BJ (cell line): ENCODE measurements around the gene FRYL. TPM values are rescaled to one million over a fixed set of nuclear protein-coding genes. Genes with fewer than 3 reads are reported as not detected.
"Not testable (repeated sequence)": the region's sequence is repeated elsewhere in the genome, so short reads cannot be mapped to it uniquely, and the experiment has no call there.

ENCODE experiments used
- CTCF ChIA-PET: fragments of 350-600 bp; formaldehyde crosslinking; extraction: SDS; loops from one replicate; lab custom pipeline; 2021; ENCODE audit warnings: antibody characterized with exemption, inconsistent platforms; lab: Yijun Ruan, JAX
- POLR2A ChIA-PET: fragments of 300-600 bp; sonication (Branson Sonifier 250); formaldehyde crosslinking; extraction: SDS; loops from one replicate; lab custom pipeline; 2021; ENCODE audit warnings: antibody characterized with exemption; lab: Charles Lee
- DNase-seq: peaks from one replicate; pipeline ENCODE4 v3.0.0-alpha.2; 2011; ENCODE audit warnings: low read depth
- H3K27me3 ChIP-seq: 2 replicates; pipeline ENCODE4 v1.6.0; 2011; ENCODE audit warnings: low read length; ENCODE audit not compliant: control insufficient read depth, insufficient read depth
- H3K36me3 ChIP-seq: 2 replicates; pipeline ENCODE4 v1.5.1; 2011; ENCODE audit warnings: low read length; ENCODE audit not compliant: control insufficient read depth, insufficient read depth
- H3K4me3 ChIP-seq: 2 replicates; pipeline ENCODE4 v1.5.1; 2011; ENCODE audit warnings: low read depth, mild to moderate bottlenecking, control low read depth, low read length
- polyA plus RNA-seq: library from polyadenylated mRNA; depleted of rRNA; stranded (reverse); fragments of >200 nt; gene quantifications from 2 replicates; pipeline ENCODE4 v1.2.3, GENCODE V29; 2011
- TF ChIP-seq, protein P1 (sequence below): IDR thresholded peaks from 2 replicates; pipeline ENCODE4 v1.5.1; 2011; ENCODE audit warnings: low read depth, mild to moderate bottlenecking, control low read depth, inconsistent platforms, low read length, moderate library complexity; ENCODE audit not compliant: insufficient read depth

Gene FRYL
- polyA plus RNA-seq, 1 experiment = 12.6 TPM

DNA sequence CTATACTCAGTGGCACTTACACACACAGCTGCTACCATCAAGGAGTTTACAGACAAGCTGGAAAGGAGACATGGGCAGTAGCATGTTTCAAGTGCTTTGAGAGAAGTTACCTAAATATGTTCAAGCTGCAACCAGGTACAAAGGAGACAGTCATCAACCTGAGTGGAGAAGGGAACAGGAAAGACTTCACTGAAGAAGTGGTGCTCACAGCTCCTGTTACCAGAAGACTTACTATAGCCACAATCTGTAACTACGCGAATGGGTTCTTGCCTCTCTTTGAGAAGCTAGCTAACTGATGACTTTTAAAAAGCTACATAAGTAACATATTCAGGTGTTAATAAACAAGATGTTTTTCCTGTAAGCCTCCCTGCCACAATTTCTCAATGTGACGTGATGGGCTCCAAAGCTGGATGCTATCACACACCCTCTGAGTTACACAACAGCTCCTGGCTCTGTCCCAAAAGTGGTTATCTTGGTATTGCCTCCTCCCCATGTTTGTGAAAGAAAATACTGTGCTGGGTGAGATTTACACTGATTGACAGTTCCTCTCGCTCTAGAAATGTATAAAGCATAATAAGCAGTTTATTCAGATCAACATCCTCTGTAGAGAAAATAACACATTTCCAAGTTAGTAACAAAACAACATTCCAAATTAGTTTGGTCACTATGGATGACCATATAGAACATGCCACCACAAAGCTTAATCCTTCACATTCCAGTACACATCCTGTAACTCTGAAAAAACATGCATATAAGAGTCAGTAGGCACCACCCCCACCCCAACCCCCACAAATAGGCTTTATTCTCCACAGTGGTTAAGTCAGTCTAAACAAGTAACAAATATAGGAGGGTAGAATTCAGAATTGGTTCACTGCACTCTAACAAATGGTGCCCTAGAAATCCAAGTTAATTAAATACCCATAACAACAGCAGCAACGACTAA is 81.8 kb downstream of the FRYL start:
- DNase-seq = no peak
- POLR2A ChIA-PET = no interaction called here
- Histone ChIP-seq H3K4me3 (no peak overlapping the region), H3K36me3 (no peaks in the 10 kb centered on the region), H3K27me3 (no peaks in the 10 kb centered on the region)
- CTCF ChIA-PET = interaction anchor here (0.9 kb wide), 1 partner anchor 54 kb away, joined by 3 read pairs; no protein-coding TSS in a partner anchor
- TF ChIP-seq, protein P1, sequence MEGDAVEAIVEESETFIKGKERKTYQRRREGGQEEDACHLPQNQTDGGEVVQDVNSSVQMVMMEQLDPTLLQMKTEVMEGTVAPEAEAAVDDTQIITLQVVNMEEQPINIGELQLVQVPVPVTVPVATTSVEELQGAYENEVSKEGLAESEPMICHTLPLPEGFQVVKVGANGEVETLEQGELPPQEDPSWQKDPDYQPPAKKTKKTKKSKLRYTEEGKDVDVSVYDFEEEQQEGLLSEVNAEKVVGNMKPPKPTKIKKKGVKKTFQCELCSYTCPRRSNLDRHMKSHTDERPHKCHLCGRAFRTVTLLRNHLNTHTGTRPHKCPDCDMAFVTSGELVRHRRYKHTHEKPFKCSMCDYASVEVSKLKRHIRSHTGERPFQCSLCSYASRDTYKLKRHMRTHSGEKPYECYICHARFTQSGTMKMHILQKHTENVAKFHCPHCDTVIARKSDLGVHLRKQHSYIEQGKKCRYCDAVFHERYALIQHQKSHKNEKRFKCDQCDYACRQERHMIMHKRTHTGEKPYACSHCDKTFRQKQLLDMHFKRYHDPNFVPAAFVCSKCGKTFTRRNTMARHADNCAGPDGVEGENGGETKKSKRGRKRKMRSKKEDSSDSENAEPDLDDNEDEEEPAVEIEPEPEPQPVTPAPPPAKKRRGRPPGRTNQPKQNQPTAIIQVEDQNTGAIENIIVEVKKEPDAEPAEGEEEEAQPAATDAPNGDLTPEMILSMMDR = no peak

DNA sequence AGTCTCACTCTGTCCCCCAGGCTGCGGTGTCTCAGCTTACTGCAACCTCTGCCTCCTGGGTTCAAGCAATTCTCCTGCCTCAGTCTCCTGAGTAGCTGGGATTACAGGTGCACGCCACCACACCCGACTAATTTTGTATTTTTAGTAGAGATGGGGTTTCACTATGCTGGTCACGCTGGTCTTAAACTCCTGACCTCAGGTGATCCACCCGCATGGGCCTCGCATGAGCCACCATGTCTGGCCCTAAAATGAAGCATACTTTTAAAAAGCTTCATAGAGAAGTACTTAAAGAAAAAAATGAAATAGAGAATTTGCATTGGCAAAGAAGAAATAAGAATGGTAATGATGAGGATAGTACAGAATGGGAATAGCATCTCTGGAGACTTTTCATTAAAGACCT is 82.6 kb downstream of the FRYL start:
- CTCF ChIA-PET, H3K27me3 ChIP-seq, DNase-seq, POLR2A ChIA-PET, H3K4me3 ChIP-seq, H3K36me3 ChIP-seq: not testable (repeated sequence)

DNA sequence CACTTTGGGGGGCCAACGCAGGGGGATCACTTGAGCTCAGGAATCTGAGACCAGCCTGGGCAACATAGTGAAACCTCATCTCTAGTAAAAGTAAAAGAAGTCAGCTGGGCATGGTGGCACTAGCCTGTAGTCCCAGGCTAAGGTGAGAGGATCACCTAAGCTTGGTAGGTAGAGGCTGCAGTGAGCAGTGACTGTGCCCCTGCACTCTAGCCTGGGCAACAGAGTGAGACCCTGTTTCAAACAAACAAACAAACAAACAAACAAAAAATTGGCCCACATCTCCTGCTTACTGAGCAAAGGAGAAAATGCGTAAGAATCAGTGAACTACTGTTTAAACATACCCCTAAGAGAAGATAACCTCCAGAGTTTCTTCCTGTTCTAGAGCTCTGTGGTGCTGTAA is 85.3 kb downstream of the FRYL start:
- no peak for DNase-seq
- TF ChIP-seq, protein P1 = no peak
- no peak overlapping the region for H3K4me3 ChIP-seq
- H3K27me3 ChIP-seq = no peaks in the 10 kb centered on the region
- H3K36me3 ChIP-seq = no peaks in the 10 kb centered on the region
- POLR2A ChIA-PET = no interaction called here
- CTCF ChIA-PET = interaction anchor here (1.3 kb wide), 1 partner anchor 13 kb away, joined by 3 read pairs; no protein-coding TSS in a partner anchor

DNA sequence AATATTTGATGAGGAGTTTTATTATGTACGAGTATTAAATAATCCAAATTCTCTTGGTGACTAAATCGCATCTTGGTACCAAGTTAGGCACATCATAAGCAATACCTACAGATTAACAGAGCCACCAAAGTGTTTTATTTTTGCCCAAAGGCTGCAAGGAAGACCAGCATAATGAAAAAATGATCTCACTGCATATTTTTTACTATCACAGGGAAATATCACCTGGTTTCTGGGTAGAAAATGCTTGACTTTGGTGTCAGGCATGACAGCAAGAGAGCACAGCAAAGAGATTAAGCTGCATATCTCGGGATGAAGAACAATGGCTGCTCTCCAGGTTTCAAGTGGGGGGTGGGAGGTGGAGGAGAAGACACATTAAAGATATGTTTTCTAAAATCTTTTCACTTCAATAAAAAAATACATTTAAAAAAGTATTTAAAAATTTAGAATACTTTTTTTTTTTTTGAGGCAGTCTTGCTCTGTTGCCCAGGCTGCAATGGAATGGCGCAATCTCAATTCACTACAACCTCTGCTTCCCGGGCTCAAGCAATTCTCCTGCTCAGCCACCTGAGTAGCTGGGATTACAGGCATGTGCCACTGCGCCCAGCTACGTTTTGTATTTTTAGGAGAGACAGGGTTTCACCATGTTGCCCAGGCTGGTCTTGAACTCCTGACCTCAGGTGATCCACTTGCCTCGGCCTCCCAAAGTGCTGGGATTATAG is 86.1 kb downstream of the FRYL start:
- CTCF ChIA-PET = interaction anchor here (1.3 kb wide), 1 partner anchor 13 kb away, joined by 3 read pairs; no protein-coding TSS in a partner anchor
- POLR2A ChIA-PET = no interaction called here
- H3K36me3 ChIP-seq = no peaks in the 10 kb centered on the region
- TF ChIP-seq, protein P1 = no peak
- H3K27me3 ChIP-seq = no peaks in the 10 kb centered on the region
- no peak overlapping the region for H3K4me3 ChIP-seq
- no peak for DNase-seq

DNA sequence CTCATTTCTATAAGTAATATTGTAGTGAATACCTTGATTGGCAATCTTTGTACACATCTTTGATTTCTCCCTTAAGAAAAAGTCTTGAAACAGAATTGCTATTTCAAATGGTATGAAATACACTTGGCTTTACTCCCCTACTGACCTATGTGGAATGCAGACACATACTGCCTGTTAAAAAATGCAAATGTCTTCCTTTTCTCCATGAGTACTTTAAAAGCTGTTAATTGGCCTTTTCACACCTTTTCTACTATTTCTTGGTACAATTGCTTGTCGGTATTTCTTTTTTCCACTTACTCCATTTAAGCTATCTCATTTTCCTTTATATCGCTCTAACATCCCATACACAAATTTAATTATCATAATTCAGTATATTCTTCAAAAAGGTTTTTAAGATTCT is 87.2 kb downstream of the FRYL start:
- POLR2A ChIA-PET = interaction anchor here (0.7 kb wide), 1 partner anchor 21 kb away, joined by 5 read pairs; no protein-coding TSS in a partner anchor
- H3K4me3 ChIP-seq = no peak overlapping the region
- no peaks in the 10 kb centered on the region for H3K27me3 ChIP-seq
- TF ChIP-seq, protein P1 = no peak
- DNase-seq = no peak
- no peaks in the 10 kb centered on the region for H3K36me3 ChIP-seq
- CTCF ChIA-PET = no interaction called here
